H1 (cell line): Measurements from ENCODE around the gene YIPF7. TPM values are rescaled to one million over a fixed set of nuclear protein-coding genes. Genes with fewer than 3 reads are reported as not detected.

Experiments
- CTCF ChIA-PET: fragments of 300-600 bp; sonication (Branson Sonifier 250); formaldehyde crosslinking; loops from one replicate; lab custom pipeline; 2021; ENCODE audit not compliant: partially characterized antibody; lab: Charles Lee
- POLR2A ChIA-PET: fragments of 300-600 bp; sonication (Branson Sonifier 250); formaldehyde crosslinking; loops from one replicate; lab custom pipeline; 2021; ENCODE audit warnings: inconsistent platforms; ENCODE audit not compliant: partially characterized antibody; lab: Charles Lee
- DNase-seq, 2 experiments: peaks; one replicate each; pipeline versions ENCODE4 v3.0.0 to v3.0.0-alpha.2; 2010 to 2022; ENCODE audit warnings: low spot score in 2 of 2, low read depth in 1 of 2, mixed read lengths in 1 of 2
- FAIRE-seq: peaks from 2 replicates; lab custom pipeline; 2011; peaks lifted over from hg19 to GRCh38; lab: Jason Lieb, UNC
- H2AFZ ChIP-seq: 2 replicates; pipeline ENCODE4 v1.8.1; 2012; ENCODE audit warnings: low read length, inconsistent platforms
- H2AK5ac ChIP-seq: 2 replicates; pipeline ENCODE4 v1.6.1; 2013; ENCODE audit warnings: low read depth, low read length
- H2BK120ac ChIP-seq: replicated peaks from 2 replicates; pipeline ENCODE3; 2013; ENCODE audit warnings: low read depth, low read length, inconsistent platforms
- H2BK12ac ChIP-seq: 2 replicates; pipeline ENCODE4 v1.6.1; 2013; ENCODE audit warnings: low read depth, low read length
- H2BK15ac ChIP-seq: 2 replicates; pipeline ENCODE4 v1.6.1; 2013; ENCODE audit warnings: low read length
- H2BK20ac ChIP-seq: 2 replicates; pipeline ENCODE4 v1.6.1; 2013; ENCODE audit warnings: low read length
- H2BK5ac ChIP-seq: 2 replicates; pipeline ENCODE4 v1.6.1; 2013; ENCODE audit warnings: low read depth, low read length
- H3K14ac ChIP-seq: 2 replicates; pipeline ENCODE4 v1.6.1; 2013; ENCODE audit warnings: inconsistent platforms; ENCODE audit not compliant: insufficient read length
- H3K18ac ChIP-seq: 2 replicates; pipeline ENCODE4 v1.6.1; 2013; ENCODE audit warnings: low read length; ENCODE audit errors: extremely low read depth
- H3K23ac ChIP-seq: 2 replicates; pipeline ENCODE4 v1.6.1; 2013; ENCODE audit warnings: inconsistent platforms; ENCODE audit not compliant: insufficient read length
- H3K23me2 ChIP-seq: 2 replicates; pipeline ENCODE4 v1.6.1; 2013; ENCODE audit warnings: low read depth, low read length
- H3K27ac ChIP-seq: 2 replicates; pipeline ENCODE4 v1.6.1; 2011; ENCODE audit warnings: low read depth, low read length, inconsistent platforms
- H3K27me3 ChIP-seq, 4 experiments: replicated peaks in 1 of 4; 1 replicate in 1 of 4; 2 replicates in 3 of 4; pipeline versions ENCODE4 v1.6.1 to v1.8.1; 2011 to 2013; ENCODE audit warnings: low read length in 3 of 4, mild to moderate bottlenecking in 3 of 4, inconsistent platforms in 2 of 4, mixed read lengths in 2 of 4, moderate library complexity in 1 of 4; ENCODE audit not compliant: control insufficient read depth in 3 of 4, insufficient read depth in 3 of 4; ENCODE audit errors: extremely low read depth in 1 of 4
- H3K36me3 ChIP-seq, 4 experiments: 2 replicates each; pipeline versions ENCODE4 v1.6.1 to v1.8.1; 2011 to 2013; ENCODE audit warnings: mild to moderate bottlenecking in 4 of 4, low read length in 3 of 4, moderate library complexity in 2 of 4, control low read depth in 1 of 4, inconsistent platforms in 1 of 4; ENCODE audit not compliant: insufficient read depth in 4 of 4, control insufficient read depth in 2 of 4
- H3K4ac ChIP-seq: replicated peaks from 2 replicates; pipeline ENCODE3; 2013; ENCODE audit warnings: low read length, low read depth, mixed read lengths, inconsistent platforms; ENCODE audit not compliant: insufficient read length
- H3K4me1 ChIP-seq, 4 experiments: replicated peaks in 1 of 4; 1 replicate in 1 of 4; 2 replicates in 3 of 4; pipeline versions ENCODE4 v1.6.1 to v1.8.1; 2011 to 2013; ENCODE audit warnings: low read length in 3 of 4, inconsistent platforms in 2 of 4, mixed read lengths in 1 of 4; ENCODE audit not compliant: insufficient read depth in 4 of 4, control insufficient read depth in 3 of 4
- H3K4me2 ChIP-seq, 2 experiments: 2 replicates each; pipeline versions ENCODE4 v1.6.1 to v1.8.1; 2011 to 2013; ENCODE audit warnings: low read depth in 2 of 2, low read length in 2 of 2, control low read depth in 1 of 2, inconsistent platforms in 1 of 2, mild to moderate bottlenecking in 1 of 2; ENCODE audit not compliant: insufficient read depth in 1 of 2
- H3K4me3 ChIP-seq, 4 experiments: fragments of 200-600, 300-600 bp in 1 of 4; sonication (generic), shearing (Covaris generic), sonication (Bioruptor Twin) in 1 of 4; 2 replicates each; pipeline versions ENCODE4 v1.5.1 to v1.8.1; 2011 to 2016; ENCODE audit warnings: low read length in 4 of 4, low read depth in 3 of 4, control low read depth in 2 of 4, inconsistent platforms in 2 of 4, mild to moderate bottlenecking in 2 of 4, mixed read lengths in 1 of 4, moderate library complexity in 1 of 4; ENCODE audit not compliant: insufficient read depth in 2 of 4; ENCODE audit errors: extremely low read depth in 1 of 4
- H3K56ac ChIP-seq: replicated peaks from 2 replicates; pipeline ENCODE3; 2013; ENCODE audit warnings: low read depth, mild to moderate bottlenecking, mixed read lengths, low read length, inconsistent platforms; ENCODE audit not compliant: insufficient read length
- H3K79me1 ChIP-seq: 2 replicates; pipeline ENCODE4 v1.6.1; 2013; ENCODE audit warnings: low read depth, low read length, control low read depth
- H3K79me2 ChIP-seq, 2 experiments: 2 replicates each; pipeline versions ENCODE4 v1.6.1 to v1.8.1; 2012 to 2013; ENCODE audit warnings: low read length in 2 of 2, mild to moderate bottlenecking in 2 of 2, inconsistent platforms in 1 of 2; ENCODE audit not compliant: insufficient read depth in 2 of 2, control insufficient read depth in 1 of 2
- H3K9ac ChIP-seq, 4 experiments: replicated peaks in 1 of 4; 1 replicate in 1 of 4; 2 replicates in 3 of 4; pipeline versions ENCODE4 v1.6.1 to v1.8.1; 2011 to 2013; ENCODE audit warnings: low read depth in 3 of 4, low read length in 3 of 4, control low read depth in 2 of 4, mild to moderate bottlenecking in 2 of 4, moderate library complexity in 2 of 4, inconsistent platforms in 1 of 4; ENCODE audit errors: extremely low read depth in 1 of 4
- H3K9me3 ChIP-seq, 2 experiments: 2 replicates each; pipeline versions ENCODE4 v1.6.1 to v1.8.1; 2012 to 2013; ENCODE audit warnings: mild to moderate bottlenecking in 2 of 2, moderate library complexity in 2 of 2, control low read depth in 1 of 2, inconsistent platforms in 1 of 2, low read depth in 1 of 2, low read length in 1 of 2, mixed read lengths in 1 of 2; ENCODE audit not compliant: insufficient read depth in 2 of 2
- H4K20me1 ChIP-seq, 2 experiments: replicated peaks in 1 of 2; 2 replicates each; pipeline versions ENCODE3 to v1.8.1; 2011 to 2013; ENCODE audit warnings: inconsistent platforms in 2 of 2, low read length in 2 of 2, mild to moderate bottlenecking in 1 of 2; ENCODE audit not compliant: insufficient read depth in 2 of 2, control insufficient read depth in 1 of 2
- H4K5ac ChIP-seq: 2 replicates; pipeline ENCODE4 v1.6.1; 2013; ENCODE audit warnings: low read length, low read depth, mixed read lengths, inconsistent platforms; ENCODE audit not compliant: insufficient read length
- H4K8ac ChIP-seq: 2 replicates; pipeline ENCODE4 v1.8.0; 2013; ENCODE audit warnings: mild to moderate bottlenecking, moderate library complexity, low read length, inconsistent platforms; ENCODE audit not compliant: insufficient read depth; ENCODE audit errors: extremely low read depth
- H4K91ac ChIP-seq: replicated peaks from 2 replicates; pipeline ENCODE3; 2013; ENCODE audit warnings: low read length, mixed read lengths, inconsistent platforms; ENCODE audit not compliant: insufficient read length
- CTCF ChIP-seq, 3 experiments: IDR thresholded peaks; 1 replicate in 2 of 3; 2 replicates in 1 of 3; pipeline versions ENCODE4 v1.5.1 to v1.6.1; 2011; ENCODE audit warnings: low read length in 3 of 3, mild to moderate bottlenecking in 3 of 3, inconsistent platforms in 2 of 3, low read depth in 1 of 3, moderate library complexity in 1 of 3; ENCODE audit not compliant: insufficient read depth in 1 of 3; ENCODE audit errors: control extremely low read depth in 1 of 3
- KDM1A ChIP-seq: fragments of 200-600, 300-600 bp; sonication (generic); IDR thresholded peaks from 2 replicates; pipeline ENCODE4 v1.7.1; 2016; ENCODE audit warnings: mild to moderate bottlenecking, low read length, borderline replicate concordance
- KDM4A ChIP-seq: IDR thresholded peaks from one replicate; pipeline ENCODE4 v1.7.1; 2012; ENCODE audit warnings: low read depth, mild to moderate bottlenecking, moderate library complexity, low read length, inconsistent platforms; ENCODE audit not compliant: severe bottlenecking
- RAD21 ChIP-seq, 2 experiments: IDR thresholded peaks in 1 of 2; conservative IDR thresholded peaks in 1 of 2; 2 replicates each; pipeline ENCODE4 v1.6.1; 2011; ENCODE audit warnings: low read depth in 2 of 2, low read length in 2 of 2, improper control_type of control experiment in 1 of 2, inconsistent platforms in 1 of 2, mild to moderate bottlenecking in 1 of 2, moderate library complexity in 1 of 2
- RFX5 ChIP-seq: IDR thresholded peaks from 2 replicates; pipeline ENCODE4 v1.6.1; 2011; ENCODE audit warnings: low read depth, low read length, improper control_type of control experiment, borderline replicate concordance
- YY1 ChIP-seq: IDR thresholded peaks from 2 replicates; pipeline ENCODE4 v1.6.1; 2011; ENCODE audit warnings: low read depth, mild to moderate bottlenecking, low read length
- WGBS, 2 experiments: shearing (Covaris generic) in 1 of 2; methylation state at CpG; one replicate each; pipeline versions ENCODE4 v1.1.6 to v1.1.7; 2013 to 2015; ENCODE audit warnings: low lambda C conversion rate in 2 of 2, mixed read lengths in 2 of 2, inconsistent platforms in 1 of 2, low coverage in 1 of 2, missing lambda C conversion rate in 1 of 2; ENCODE audit not compliant: insufficient replicate concordance in 2 of 2, insufficient coverage in 1 of 2, insufficient read length in 1 of 2; ENCODE audit errors: extremely low coverage in 1 of 2, missing lambda C conversion rate in 1 of 2; 5-methylcytosine and 5-hydroxymethylcytosine counted together
- polyA plus RNA-seq, 7 experiments: library from polyadenylated mRNA; depleted of rRNA in 3 of 7; stranded (reverse) in 5 of 7; unstranded in 2 of 7; fragments of >200 nt in 5 of 7; fragments of 200-250 nt in 2 of 7; gene quantifications; 1 replicate in 5 of 7; 2 replicates in 1 of 7; 4 replicates in 1 of 7; pipeline versions ENCODE4 v1.2.1 to v1.2.3, GENCODE V29; 2011 to 2013; ENCODE audit warnings: missing spikeins in 2 of 7, mixed read lengths in 2 of 7
- total RNA-seq: library from RNA; stranded (reverse); fragmentation: NEBNext Ultra II Directional; extraction: Animal tissue kit (Norgen Biotek cat#: 25700); gene quantifications from 2 replicates; pipeline ENCODE4 v1.2.1, GENCODE V29; 2021

The YIPF7 gene
- total and polyA plus RNA-seq, 2 of the 8 experiments (the other 6 are each of a cell fraction or from before 2014, with no cell fraction given) = not detected

DNA sequence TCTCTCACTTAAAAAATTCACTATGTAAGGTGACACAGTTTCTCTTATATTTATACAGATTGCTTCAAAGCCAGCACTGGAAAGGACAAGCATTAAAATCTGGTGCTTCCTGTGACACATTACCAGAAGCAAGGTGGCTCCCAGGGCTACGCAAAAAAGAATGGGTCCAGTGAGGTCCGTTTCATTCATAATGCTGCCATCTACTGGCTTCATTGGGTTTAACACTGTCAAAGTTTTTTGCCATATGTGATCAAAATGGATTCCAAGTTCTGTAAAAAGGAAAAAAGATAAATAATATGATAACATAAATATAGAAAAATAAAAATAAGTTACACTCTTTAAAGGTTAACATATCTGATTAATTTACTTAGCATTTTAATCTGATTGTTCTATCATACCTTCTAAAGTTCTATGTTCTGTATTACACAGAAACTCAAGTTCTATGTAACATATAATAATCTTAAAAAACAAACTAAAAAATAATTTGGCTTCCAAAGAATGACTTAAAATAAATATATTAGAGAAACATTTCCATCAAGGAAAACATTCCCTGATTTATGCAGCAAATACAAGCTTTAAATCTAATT, 22.1 kb downstream of the YIPF7 start:
- H3K27ac ChIP-seq = no peak overlapping the region
- DNase-seq = peak; percentile 9 to 49
- CTCF ChIA-PET = interaction anchor here (0.7 to 1.9 kb wide), 13 partner anchors 9 to 913 kb away, joined by 3 to 8 read pairs (median 3); partner anchors contain the start of gene KCTD8
- no peak overlapping the region for H4K8ac ChIP-seq
- H2BK15ac ChIP-seq = no peak overlapping the region
- no peak overlapping the region for H4K5ac ChIP-seq
- H3K27me3 ChIP-seq = no peaks in the 10 kb centered on the region
- H3K4me2 ChIP-seq = no peak overlapping the region
- no peak overlapping the region for H3K9ac ChIP-seq
- H2BK12ac ChIP-seq = no peak overlapping the region
- H2AK5ac ChIP-seq = no peak overlapping the region
- no peak overlapping the region for H2AFZ ChIP-seq
- H3K18ac ChIP-seq = no peak overlapping the region
- no peaks in the 10 kb centered on the region for H3K23me2 ChIP-seq
- H3K56ac ChIP-seq = no peak overlapping the region
- no peak overlapping the region for H3K14ac ChIP-seq
- H3K4me1 ChIP-seq = no peaks in the 10 kb centered on the region
- no peak for TF ChIP-seq RFX5
- TF ChIP-seq KDM1A = no peak
- peak; percentile 73; the same call in 1 of the 2 replicates for TF ChIP-seq YY1
- peak in 2 of 3 experiments; percentile 54 to 68; a peak in 3 of 4 replicates for TF ChIP-seq CTCF (IDR thresholded peaks at IDR 0.05; ENCODE audit: control extremely low read depth in 1 of 3, insufficient read depth in 1 of 3, low read depth in 1 of 3, low read length in 3 of 3)
- no peak for TF ChIP-seq KDM4A
- peak; percentile 80 for TF ChIP-seq RAD21 (IDR thresholded peaks at IDR 0.05 in 1 of 2, conservative IDR thresholded peaks at IDR 0.05 in 1 of 2; ENCODE audit: low read depth in 2 of 2, low read length in 2 of 2)
- TF ChIP-seq, all 59 proteins: peak for 3
- FAIRE-seq = peak; percentile 88
- Histone ChIP-seq H2BK5ac (no peak overlapping the region), H4K91ac (no peak overlapping the region), H3K4me3 (no peak overlapping the region), H3K23ac (no peak overlapping the region), H3K79me2 (no peaks in the 10 kb centered on the region), H2BK120ac (no peak overlapping the region), H3K79me1 (no peaks in the 10 kb centered on the region), H3K36me3 (no peaks in the 10 kb centered on the region), H3K9me3 (no peaks in the 10 kb centered on the region), H4K20me1 (no peaks in the 10 kb centered on the region), H2BK20ac (no peak overlapping the region), H3K4ac (no peak overlapping the region)
- WGBS, 2 experiments = 11% methylated on average over 2 of the region's 2 CpGs; no CpG with 5 or more reads in 1 of the 2 experiments
- POLR2A ChIA-PET = no interaction called here
